Measurements from ENCODE around the gene FBXO48.
"Not testable (repeated sequence)": the region's sequence is repeated elsewhere in the genome, so short reads cannot be mapped to it uniquely, and the experiment has no call there.

FBXO48 gene, protein sequence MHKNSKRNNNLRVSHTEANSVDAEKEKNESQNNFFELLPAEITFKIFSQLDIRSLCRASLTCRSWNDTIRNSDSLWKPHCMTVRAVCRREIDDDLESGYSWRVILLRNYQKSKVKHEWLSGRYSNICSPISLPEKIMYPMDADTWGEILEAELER

GRCh38 chr2:68467077-68467960 is at the start of gene FBXO48, which contains the start of gene APLF:
Gene FBXO48, minus strand, starts transcription at chr2:68467294. Its CDS starts 2,149 bp downstream, at chr2:68465145.
Gene APLF, plus strand, starts transcription at chr2:68467585. Its CDS starts 147 bp downstream, at chr2:68467732.
- DNase-seq = peak; percentile 100

DNA sequence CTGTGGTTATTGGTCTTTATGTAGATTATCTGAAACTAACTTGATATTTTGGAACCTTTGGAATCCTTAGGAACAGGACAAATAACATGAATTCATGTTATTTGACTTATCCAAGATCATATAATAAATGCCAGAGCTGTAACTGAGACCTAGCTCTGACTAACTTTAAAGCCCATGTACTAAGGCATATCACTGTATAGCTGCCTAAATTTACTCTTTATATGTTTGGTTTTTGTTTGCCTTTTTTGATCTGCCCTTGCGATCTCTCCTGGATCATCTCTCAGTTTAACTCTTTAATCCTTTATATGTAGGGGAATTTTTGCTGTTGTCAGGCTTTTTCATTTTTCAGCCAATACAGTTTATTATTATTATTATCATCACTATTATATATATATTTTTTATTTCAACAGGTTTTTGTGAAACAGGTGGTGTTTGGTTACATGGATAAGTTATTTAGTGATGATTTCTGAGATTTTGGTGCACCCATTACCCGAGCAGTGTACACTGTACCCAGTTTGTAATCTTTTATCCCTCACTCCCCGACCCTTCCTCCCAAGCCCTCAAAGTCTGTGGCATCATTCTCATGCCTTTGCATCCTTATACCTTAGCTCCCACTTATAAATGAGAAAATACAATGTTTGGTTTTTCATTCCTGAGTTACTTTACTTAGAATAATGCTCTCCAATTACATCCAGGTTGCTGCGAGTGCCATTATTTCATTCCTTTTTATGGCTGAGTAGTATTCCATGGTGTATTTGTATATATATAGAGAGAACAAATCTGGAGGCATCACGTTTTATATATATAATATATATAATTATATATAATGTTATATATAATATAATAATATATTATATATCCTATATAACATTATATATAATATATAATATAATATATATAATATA is 49.2 kb upstream of the FBXO48 start:
- no peak for DNase-seq

DNA sequence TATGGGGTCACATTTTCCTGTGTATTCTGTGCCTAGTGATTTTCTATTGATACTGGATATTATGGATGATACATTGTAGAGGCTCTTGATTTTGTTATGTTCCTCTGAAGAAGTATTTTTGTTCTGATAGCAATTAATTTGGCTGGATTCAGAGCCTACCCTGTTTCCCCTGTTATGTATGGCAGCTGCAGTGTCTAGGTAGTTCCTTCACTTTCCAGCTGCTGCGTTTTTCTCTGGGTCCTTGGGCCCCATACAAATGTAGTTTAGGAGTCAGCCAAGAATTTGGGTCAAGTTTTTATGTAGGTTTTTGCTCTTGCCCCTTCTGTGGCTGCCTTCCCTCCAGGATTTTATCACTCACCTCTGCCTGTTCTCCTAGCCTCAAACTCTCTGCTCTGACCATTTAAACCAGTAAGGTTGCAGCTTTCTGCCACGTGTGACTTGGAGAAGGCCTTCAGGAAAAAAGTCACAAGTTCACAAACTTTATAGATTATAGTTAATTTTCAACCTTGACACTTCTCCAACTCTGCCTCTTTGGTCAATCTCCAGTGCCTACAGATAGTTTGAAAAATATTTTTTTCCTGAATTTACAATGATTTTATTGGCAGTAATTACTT is 47.3 kb upstream of the FBXO48 start:
- DNase-seq = no peak

DNA sequence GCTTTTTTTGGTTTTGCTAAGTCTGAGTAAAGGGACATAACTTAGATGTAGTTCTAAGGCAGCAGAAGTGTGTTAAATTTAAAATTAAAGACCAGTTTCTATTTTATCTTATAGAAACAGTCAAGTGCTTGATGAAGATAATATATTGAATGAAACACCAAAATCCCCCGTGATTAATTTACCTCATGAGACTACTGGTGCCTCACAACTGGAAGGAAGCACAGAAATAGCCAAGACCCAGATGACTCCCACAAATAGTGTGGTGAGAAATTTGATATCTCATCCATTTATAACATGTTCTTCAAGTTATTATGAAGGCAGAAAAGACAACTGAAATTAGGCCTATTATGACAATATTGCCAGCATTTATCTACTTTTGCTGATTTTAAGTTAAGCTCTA is 45.9 kb upstream of the FBXO48 start:
- DNase-seq = no peak

GRCh38 chr2:68512326-68512725 is 45.2 kb upstream of the FBXO48 start:
- DNase-seq = no peak

GRCh38 chr2:68506170-68506569 is 39.1 kb upstream of the FBXO48 start:
- DNase-seq = no peak

DNA sequence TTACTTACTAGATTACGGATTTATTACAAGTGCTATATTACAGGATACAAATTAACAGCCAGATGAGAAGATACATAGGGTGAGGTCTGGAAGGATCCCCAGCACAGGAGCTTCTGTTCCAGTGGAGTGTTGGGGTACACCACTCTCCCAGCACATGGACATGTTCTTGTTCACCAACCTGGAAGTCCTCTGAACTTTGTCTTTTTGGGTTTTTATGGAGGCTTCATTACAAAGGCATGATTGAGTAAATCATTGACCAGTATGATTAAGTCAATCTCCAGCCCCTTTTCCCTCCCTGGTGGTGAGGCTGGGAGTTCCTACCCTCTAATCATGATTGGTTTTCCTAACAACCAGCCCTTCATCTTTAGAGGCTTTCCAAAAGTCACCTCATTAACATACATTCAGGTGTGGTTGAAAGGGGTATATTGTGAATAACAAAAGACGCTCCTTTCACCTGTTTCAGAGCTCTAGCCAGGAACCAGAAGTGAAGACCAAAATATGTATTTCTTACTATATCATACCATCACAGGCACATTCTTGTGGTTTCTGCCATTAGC is 38.6 kb upstream of the FBXO48 start:
- no peak for DNase-seq

DNA sequence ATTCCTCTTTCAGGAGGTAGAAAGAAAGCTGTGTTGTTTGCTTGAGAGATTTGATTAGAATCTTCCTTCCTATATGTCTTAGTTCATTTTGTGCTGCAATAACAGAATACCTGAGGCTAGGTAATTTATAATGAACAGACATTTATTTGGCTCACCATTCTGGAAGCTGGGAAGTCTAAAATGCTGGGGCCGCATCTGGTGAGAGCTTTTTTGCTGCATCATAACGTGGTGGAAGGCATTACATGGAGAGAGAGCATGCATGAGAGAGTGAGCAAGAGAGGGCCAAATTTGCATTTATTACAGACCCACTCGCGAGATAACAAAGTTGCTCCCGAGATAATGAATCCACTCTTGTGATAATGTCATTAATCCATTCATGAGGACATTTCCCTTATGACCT is 34.7 kb upstream of the FBXO48 start:
- DNase-seq = no peak

- DNase-seq = no peak
Observed at GRCh38 chr2:68500649-68501048, 33.6 kb upstream of the FBXO48 start.

DNA sequence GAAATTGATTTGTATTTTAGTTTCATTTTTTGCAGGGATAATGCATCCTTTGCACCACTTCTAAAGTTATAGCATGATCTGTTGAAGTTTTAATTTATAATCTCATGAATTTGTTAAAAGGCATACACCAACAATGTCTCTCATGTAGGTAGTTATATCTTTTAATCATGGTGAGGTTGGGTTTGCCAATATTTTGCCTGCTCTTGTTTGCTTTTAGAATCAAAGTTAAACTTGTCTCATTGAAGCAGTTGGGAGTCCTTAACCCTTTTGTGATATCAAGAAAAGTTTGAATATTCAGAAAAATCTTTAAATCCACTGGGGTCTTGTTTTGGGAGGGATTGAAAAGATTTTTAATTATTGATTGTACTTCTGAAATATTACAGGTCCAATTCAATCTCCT is 32.0 kb upstream of the FBXO48 start:
- no peak for DNase-seq

DNA sequence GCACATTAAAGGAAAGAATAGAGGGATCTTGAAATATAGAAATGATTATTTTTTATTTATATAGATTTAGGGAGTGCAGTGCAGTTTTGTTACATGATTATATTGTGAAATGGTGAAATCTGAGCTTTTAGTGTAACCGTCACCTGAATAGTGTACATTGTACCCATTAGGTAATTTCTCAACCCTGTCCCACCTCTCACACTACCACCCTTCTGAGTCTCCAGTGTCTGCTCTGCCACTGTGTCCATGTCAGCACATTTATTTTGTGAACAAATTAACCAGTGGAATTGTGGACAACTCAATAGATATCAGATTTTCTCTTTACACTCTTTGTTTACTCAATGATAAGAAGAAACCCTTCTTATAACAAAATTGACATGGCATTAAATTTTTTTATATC is 24.5 kb upstream of the FBXO48 start:
- no peak for DNase-seq

DNA sequence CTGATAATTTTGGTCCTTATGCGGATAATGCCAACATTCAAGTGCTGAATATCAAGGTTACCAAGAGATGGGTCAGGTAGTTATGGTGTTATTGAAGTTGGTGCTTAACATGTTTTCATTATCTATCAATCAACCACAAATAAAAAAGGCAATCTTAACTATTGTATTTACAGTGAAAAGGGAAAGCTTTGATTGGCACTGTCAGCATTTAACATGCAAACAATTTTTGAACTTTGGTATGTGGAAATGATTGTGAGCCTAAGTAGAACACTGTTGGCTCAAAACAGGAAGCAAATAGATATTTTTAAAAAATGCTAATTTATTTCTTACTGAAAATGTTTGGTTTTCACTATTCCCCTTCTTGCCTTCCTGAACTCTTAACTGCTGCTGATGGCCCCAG is 22.2 kb upstream of the FBXO48 start:
- no peak for DNase-seq

DNA sequence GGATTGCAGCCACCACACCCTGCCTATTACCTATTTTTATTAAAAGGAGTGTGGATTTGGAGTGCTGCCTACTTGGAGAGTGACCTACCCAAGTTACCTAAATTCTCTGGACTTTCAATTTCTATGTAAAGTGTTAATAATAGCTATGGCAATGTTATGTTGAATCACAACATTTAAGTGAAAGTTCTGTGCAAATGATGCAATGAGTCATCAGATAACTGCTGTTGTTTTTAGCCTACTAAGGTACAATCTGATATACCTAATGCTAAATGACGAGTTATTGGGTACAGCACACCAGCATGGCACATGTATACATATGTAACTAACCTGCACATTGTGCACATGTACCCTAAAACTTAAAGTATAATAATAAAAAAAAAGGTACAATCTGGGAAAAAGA is 21.5 kb upstream of the FBXO48 start:
- not testable (repeated sequence) for DNase-seq

DNA sequence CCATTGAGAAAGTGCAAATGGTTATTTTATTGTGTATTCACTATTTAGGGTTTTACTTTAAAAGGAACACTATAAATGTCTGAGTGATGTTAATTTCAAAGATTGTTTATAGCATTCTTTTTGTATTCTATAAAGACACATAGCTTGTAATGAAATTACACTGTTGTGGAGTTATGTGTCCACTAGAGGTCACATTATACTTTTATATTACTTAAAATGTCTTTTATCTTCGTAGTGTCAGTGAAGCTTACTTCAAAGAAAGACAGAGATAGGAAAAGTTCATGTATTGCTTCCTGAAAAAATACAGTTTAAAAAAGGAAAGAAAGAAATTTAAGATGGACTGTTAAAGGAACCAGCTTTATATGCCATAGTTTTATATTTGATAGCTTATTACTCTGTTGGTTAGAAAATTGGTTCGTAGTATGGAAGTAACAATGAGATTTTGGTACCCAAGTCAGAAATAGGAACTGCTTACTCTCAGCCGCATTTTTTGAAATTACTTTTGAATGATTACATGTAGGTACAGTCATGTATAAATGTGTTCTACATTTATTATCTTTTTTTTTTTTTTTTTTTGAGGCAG is 20.8 kb upstream of the FBXO48 start:
- DNase-seq = peak; percentile 23

- no peak for DNase-seq
Observed at GRCh38 chr2:68483011-68483410, 15.9 kb upstream of the FBXO48 start.

DNA sequence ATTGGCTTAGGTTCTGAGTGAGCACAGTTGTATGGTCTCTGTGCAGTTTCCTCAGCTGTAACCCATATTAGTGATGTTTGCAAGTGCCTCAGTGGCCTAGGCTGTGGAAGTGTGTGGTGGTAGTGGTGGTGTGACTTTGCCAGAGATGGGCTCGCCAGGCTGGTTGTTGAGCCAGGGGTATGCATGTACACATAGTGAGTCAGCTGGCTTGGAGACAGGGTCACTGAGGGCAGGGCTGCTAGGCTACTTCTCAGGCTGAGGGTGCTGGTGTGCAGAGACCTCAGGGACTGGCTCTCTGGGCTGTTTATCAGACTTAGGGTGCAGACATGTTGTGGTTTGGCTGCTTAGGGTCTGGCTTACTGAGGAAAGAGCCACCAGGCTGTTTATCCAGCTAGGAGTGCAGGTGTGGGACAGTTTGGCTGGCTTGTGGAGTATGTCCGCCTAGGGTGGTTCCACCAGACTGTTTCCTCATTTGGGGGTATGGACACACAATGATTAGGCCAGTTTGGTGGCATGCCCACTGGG is 15.3 kb upstream of the FBXO48 start:
- DNase-seq = no peak

DNA sequence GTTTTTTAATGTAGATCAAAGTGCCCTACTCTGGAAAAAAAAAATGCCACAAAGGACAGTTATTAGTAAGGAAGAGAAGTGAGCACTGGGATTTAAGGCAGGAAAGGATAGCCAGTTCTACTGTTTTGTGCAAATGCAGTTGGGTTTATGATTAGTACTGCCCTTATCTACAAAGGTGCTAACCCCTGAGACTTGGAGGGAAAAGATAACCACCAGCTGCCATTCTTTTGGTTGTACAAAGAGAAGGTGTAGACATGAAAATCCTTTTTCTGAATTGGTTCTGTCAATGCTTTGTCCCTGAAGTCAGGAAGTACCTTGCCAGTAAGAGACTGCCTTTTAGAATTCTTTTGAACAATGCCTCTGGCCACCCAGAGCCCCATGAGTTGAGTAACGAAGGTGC is 11.6 kb upstream of the FBXO48 start:
- no peak for DNase-seq

DNA sequence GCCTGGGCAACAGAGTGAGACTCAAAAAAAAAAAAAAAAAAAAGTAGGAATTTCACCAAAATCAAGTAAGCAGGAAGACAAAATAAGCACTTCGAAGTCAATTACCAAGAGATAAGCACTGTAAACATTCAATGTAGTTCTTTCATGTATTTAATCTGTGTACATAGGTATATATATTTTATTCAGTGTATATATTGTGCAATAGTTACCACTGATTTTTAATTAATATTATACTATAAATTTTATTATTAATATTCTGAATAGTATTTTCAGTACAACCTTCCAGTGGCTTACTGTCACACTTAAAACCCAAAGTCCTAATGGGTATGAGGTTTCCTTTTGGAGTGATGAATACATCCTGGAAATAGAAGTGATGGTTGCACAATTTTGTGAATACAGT is 9.4 kb upstream of the FBXO48 start:
- no peak for DNase-seq

- DNase-seq = no peak
Observed at GRCh38 chr2:68475576-68475975, 8.5 kb upstream of the FBXO48 start.

- no peak for DNase-seq
Observed at GRCh38 chr2:68475110-68475509, 8.0 kb upstream of the FBXO48 start.

DNA sequence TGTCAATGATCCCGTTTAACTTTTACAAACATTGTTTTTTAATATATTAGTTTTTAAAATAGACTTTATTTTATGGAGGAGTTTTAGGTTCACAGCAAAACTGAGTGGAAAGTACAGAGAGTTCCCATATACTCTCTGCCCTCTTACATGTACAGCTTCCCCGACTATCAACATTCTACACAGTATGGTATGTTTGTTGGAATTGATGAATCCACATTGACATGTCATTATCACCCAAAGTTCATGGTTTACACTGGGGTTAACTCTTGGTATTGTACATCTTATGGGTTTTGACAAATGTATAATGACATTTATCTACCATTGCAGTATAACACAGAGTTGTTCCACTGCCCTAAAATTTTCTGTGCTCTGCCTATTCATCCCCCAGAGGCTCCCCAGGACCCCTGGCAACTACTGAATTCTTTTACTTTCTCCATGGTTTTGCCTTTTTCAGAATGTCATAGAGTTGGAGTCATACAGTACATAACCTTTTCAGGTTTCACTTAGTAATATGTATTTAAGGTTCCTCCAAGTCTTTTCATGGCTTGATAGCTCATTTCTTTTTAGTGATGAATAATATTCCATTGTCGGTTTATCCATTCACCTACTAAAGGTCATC is 5.8 kb upstream of the FBXO48 start:
- no peak for DNase-seq

DNA sequence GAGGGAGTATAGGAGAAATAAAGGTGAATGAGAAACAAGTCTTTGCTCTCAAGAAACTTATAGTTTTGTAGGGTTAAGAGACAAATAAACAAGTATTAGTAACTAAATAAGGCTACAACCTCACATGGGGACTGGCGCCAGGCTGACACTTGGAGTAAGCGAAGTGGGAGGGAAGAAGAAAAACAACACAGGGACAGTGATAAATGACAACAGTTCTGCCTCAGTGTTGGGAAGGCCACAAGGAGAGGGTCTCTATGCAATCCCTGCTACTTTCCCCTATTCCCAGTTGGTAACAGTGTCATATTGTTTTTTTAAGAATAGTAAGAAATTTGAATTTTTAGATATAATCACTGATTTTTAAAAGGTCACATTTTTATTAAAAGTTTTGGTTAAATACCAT is 4.3 kb upstream of the FBXO48 start:
- DNase-seq = no peak
